Left hindlimb (tissue), 1 donor: Measurements from ENCODE around the gene CA5A.

Experiments used
- DNase-seq: peaks from one replicate; pipeline ENCODE4 v3.0.0-alpha.2; 2018

The CA5A gene

DNA sequence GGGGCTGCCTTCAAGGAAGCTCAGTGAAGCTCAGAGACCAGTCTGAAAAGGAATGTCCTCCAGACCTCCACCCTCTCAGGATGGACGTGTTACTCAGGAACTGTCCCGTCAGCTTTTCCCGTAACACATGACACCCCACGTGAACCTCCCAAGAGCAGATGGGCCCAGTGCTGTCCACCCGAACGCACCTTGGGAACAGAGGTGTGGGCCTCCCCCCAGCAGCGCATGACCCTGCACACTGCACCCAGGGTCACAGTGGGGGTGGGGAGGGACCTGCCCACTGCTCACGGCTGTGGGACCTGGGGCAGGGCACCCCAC lies 88.9 kb downstream of the CA5A start:
- no peak for DNase-seq

DNA sequence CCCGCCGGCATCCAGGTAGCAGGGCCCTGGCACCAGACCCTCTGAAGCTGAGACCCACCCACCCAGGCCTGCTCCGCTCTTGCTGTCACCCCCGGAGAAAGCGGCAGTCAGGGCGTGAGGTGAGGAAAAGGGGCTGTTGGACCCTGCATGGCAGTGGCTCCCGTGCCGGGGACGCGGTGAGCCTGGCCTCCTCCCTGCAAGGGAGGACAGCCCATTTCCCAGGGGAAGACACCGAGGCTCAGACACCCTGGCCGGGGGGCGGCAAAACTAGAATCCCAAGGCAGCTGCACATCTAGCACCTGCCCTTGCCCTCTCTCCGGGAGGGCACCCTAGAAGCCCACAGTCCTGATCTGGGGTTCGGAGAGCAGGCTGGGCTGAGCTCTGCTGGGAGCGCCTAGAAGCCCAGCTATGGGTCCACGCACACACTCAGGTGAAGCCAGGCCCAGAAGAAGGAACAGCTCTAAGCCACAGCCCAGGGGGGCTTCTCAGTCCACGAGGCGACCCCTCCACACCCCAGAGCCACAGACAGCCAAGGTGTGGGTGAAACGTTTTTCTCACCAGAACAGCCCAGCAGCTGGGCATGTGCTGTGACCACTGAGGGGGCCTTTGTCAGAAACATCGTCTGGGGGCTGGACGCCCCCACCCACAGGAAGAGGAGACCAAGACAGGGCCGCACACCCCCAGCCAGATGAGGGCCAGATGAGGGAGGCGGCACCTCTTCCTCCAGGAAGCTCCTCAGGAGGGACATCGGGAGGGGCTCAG lies 89.4 kb downstream of the CA5A start:
- DNase-seq = no peak

DNA sequence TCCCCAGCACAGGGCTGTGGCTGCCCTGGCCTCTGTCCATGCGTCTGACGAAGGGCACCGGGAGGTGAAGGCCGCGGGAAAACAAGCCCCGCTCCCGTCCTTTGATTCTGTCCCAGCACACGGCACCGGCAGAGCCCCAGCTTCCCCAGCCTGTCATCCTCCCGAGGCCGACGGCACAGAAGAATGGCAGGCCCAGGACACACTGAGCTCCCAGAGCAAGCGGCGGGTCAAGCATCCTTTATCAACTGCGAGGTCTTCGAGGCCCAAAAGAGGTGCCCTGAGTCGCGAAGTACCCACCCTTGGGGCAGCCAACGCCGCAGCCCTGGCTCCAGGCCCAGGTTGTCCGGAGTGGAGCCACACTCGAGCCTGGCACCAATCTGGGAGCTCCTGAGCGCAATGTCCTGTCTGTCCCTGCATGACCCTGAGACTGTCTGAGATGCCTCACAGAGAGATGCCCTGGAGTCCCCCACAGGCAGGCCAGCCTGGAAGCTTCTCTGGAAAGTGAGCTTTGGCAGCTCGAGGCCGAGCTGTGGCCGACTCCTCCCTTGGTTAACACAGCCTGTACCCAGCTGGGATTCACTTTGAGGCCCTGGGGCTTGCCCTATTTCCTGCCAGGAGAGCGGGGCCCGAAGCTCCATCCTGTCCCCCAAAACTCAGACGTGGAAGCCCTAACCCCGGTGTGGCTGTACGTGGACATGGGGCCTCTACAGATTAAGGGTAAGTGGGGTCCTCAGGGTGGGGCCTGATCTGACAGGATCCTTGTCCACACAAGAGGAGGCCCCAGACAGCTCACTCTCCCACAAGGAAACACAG lies 90.3 kb downstream of the CA5A start:
- no peak for DNase-seq

DNA sequence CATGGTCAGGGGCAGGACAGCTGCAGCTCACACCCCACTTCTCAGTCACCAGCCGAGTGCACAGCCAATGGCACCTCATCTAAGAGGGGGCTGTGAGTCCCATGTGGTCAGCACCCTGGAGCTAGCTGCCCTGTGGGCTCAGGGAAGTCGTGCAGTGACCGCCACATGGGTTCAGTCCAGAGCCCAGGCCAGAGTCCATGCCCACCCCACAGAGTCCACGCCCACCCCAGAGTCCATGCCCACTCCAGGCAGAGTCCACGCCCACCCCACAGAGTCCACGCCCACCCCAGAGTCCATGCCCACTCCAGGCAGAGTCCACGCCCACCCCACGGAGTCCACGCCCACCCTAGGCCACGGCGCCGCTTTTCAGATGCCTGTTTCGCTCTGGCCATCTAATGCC lies 91.1 kb downstream of the CA5A start:
- no peak for DNase-seq

GRCh38 chr16:87844809-87845208 lies 91.5 kb downstream of the CA5A start:
- no peak for DNase-seq

DNA sequence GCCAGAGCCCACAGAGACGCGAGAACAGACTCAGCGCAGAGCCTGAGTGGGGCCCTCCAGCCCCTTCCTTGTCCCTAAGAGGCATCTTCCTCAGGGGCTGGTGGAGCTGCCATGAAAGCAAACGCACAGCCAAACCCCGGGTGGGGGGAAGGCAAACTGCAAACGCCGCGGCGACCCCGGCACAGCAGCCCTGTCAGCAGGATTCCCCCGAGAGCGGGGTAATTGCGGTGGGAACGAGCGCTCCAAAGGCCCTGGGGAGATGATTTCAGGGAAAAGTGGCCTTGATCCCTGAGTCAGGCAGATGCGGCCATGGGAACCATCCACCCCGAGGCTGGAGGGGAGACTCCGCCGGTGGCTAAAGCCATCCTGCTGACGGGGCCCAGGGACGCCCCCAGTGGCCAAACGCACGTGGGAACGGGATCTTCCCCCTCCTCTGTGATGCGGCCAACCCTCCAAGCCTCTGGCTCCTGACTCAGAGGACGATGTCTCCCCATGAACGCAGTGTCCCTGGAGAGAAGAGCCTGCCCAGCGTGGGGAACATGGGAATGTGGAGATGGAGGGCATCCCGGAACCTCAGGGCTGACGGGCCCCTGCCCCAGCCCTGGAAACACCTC lies 92.1 kb downstream of the CA5A start:
- no peak for DNase-seq

- DNase-seq = no peak
Measured at GRCh38 chr16:87843678-87844105, 92.6 kb downstream of the CA5A start.

DNA sequence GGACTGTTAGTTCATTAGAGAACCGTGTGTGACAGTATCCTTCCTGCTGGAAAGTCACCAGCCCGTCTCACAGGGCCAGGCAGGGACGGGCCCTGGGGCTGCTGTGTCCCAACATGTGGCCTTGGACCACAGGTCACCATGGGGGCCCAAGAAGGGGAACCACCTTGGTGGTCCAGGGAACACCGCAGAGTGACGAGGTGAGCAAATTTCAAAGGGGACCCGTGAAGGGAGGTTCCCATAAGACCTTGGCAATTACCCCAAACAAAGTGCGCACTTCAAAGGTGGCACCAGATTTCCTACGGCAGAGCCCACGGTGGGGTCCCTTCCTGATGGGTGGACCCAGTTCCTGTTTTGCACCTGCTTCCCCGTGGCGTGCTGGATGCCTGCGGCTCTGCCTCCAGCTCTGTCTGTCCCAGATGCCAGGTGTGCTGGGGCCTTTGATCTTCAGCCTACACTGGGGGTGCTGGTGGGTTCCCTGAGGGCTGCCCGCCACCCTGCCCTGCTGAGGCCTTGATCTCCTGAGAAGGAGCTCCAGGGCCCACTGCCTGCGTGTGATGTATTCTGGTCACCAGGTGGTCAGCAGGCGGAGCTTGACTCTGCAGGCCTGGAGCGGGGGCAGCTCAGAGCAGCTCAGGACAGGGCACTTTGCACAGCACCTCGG lies 94.0 kb downstream of the CA5A start:
- no peak for DNase-seq

DNA sequence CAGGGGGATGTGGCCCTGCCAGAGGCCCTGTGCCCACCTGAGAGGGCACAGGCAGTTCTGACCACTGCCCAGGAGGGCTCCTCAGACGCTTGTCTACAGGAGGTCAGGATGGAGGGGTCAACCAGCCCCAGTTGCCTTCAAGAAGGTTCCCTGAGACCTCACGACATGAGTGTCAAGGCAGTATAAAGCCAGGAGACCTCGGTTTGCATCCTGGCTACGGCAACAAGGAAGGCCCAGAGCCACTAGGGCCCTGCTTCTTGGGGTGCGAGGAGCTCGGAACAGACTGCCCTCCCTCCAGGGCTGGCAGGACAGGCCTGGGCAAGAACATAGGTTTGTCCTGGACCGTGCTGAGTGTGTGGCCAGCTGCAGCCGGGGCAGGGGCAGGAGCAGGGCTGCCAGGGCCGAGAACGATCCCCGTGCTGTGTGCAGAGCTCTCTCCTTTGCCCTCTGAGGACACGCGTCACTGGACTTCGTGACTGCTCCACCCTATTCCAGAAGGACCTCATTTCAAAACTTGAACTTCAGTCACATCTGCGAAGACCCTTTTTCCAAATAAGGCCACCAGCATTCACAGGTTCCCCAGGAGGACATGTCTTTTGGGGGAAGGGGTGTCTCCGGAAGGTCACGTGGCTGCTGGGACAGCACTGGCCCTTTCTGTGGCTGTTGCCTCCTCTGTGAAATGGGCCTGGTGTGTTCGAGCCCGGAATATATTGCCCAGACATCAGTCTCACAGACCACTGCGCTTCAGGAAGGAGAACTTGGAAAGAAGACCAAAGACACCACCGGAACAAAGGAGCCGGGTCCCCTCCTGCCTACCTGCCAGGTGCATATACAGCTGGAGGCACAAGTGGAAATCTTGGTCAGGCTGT lies 94.8 kb downstream of the CA5A start:
- DNase-seq = no peak

DNA sequence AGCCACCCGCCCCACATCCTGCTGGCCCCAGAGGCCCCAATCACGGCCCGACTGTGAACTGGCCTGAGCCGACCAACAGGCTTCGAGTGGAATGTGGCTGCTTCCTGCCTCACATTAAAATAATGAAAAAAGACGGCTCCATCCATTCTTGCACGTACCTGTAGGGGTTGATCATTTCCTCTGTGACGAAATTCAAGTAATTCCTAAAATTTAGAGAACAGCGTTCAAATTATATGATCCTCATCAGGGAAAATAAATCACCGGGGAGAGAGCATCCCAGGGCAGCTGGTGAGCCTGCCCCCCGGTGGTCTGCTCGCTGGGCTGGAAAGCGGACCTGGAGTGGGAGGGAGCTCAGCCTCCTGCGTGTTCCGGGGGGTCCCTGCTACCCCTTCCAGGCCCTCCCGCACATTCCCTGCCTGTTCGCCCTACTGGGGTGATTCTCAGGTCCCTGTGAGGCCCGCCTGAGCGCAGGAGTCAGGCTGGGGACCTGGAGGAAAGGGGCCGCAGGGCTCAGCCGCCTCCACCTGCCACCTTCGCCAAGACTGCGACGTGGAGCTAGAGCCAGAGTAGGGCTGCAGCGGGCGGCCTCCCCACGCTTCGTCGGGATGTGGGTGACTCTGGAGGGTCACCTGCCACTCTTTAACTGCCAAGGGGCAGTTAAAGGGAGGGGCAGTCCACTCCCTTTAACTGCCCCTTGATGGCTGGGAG lies 95.9 kb downstream of the CA5A start:
- DNase-seq = no peak

- no peak for DNase-seq
Measured at GRCh38 chr16:87839542-87840270, 96.6 kb downstream of the CA5A start.

GRCh38 chr16:87838643-87839541 lies 97.4 kb downstream of the CA5A start:
- DNase-seq = no peak
